Measurements from ENCODE around the gene FAM50B. TPM values are rescaled to one million over a fixed set of nuclear protein-coding genes. Genes with fewer than 3 reads are reported as not detected.

Gene FAM50B
- total and polyA plus RNA-seq, 2 of the 13 experiments (the other 11 are each of a cell fraction or from before 2014, with no cell fraction given): 0.05 TPM; not detected in 1

GRCh38 chr6:3836566-3836965 is 12.6 kb upstream of the FAM50B start (continued):
- TF ChIP-seq ZNF280D (CRISPR knock-in tag; IDR thresholded peaks at IDR 0.05) (no peak), ATF6 (CRISPR knock-in tag; conservative IDR thresholded peaks at IDR 0.05) (no peak), ZNF367 (CRISPR knock-in tag; IDR thresholded peaks at IDR 0.05; ENCODE audit: borderline replicate concordance) (no peak), ZNF17 (CRISPR knock-in tag; IDR thresholded peaks at IDR 0.05) (no peak), SIX4 (CRISPR knock-in tag; IDR thresholded peaks at IDR 0.05) (no peak)

DNA sequence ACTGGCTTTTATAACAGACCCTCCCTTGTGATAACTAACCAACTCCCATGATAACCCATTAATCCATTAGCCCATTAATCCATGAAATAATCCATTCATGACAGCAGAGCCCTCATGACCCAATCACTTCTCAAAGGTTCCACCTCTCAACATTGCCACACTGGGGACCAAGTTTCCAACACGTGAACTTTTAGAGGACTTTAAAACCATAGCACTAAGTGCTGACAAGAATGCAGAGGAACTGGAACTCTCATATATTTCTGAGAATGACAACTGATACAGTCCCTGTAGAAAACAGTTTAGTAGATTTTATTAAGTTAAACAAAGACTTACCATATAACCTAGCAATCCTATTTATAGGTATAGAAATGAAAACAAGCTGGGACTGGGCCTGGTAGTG is 11.4 kb upstream of the FAM50B start:
- DNase-seq (ENCODE audit: low spot score) (no peak), FAIRE-seq (no peak), ATAC-seq (no peak)
- Histone ChIP-seq H3K36me3 (replicated peaks in 1 of 2; ENCODE audit: control insufficient read depth in 1 of 2, insufficient read depth in 2 of 2, low read length in 2 of 2) (no peaks in the 10 kb centered on the region), H3K9ac (ENCODE audit: insufficient read depth, low read depth, low read length) (no peak overlapping the region), H2AFZ (ENCODE audit: low read length) (no peak overlapping the region), H3K27ac (ENCODE audit: extremely low read length, insufficient read depth, low read length) (no peak overlapping the region), H4K20me1 (ENCODE audit: insufficient read depth, low read length) (no peaks in the 10 kb centered on the region), H3K79me2 (ENCODE audit: insufficient read depth, low read length) (no peaks in the 10 kb centered on the region), H3K4me1 (ENCODE audit: insufficient read depth, low read length) (peaks cover 75% of the 10 kb centered on the region), H3K4me2 (ENCODE audit: low read depth, low read length) (no peak overlapping the region), H3K27me3 (ENCODE audit: control insufficient read depth in 1 of 2, insufficient read depth in 2 of 2, low read length in 2 of 2) (no peaks in the 10 kb centered on the region), H3K4me3 (replicated peaks in 1 of 3; ENCODE audit: insufficient read depth in 1 of 3, low read depth in 2 of 3, low read length in 3 of 3) (no peak overlapping the region), H3K9me3 (ENCODE audit: low read length) (no peaks in the 10 kb centered on the region)
- intact Hi-C loops (cut with micrococcal nuclease; ENCODE audit: unreplicated experiment) (loop anchor here (5.0 kb wide), 2 partner anchors 35 to 140 kb away; no protein-coding TSS in a partner anchor), in situ Hi-C loops (cut with HindIII; ENCODE audit: extremely low pct_ligation_motif_present, low pct_unique_long_range_greater_than_20kb) (no loop called here)
- CTCF ChIA-PET (ENCODE audit: low intra/inter-chr PET ratio, low total read pairs): interaction anchor here (0.6 kb wide), 1 partner anchor 644 kb away, joined by 3 read pairs; no protein-coding TSS in a partner anchor
- BruUV-seq (replicated peaks): no TSS peak
- WGBS (ENCODE audit: low lambda C conversion rate): 84% methylated on average over 1 of the region's 1 CpG
- POLR2A ChIA-PET: no interaction called here
- TF ChIP-seq ZNF558 (CRISPR knock-in tag; IDR thresholded peaks at IDR 0.05; ENCODE audit: borderline replicate concordance): no peak
- no peak for TF ChIP-seq DMAP1 (CRISPR knock-in tag; IDR thresholded peaks at IDR 0.05)
- TF ChIP-seq ARID5B (CRISPR knock-in tag; IDR thresholded peaks at IDR 0.05): no peak
- TF ChIP-seq ZNF33B (CRISPR knock-in tag; IDR thresholded peaks at IDR 0.05): no peak
- TF ChIP-seq ZNF670 (CRISPR knock-in tag; IDR thresholded peaks at IDR 0.05; ENCODE audit: borderline replicate concordance): no peak
- TF ChIP-seq ADNP (CRISPR knock-in tag; IDR thresholded peaks at IDR 0.05): no peak
- TF ChIP-seq ATF4 (CRISPR knock-in tag; IDR thresholded peaks at IDR 0.05): no peak

All from HepG2 (cell line).